Suprapubic skin (tissue), 4 donors: ENCODE results near the gene TPRG1.

ENCODE experiments used
- CTCF ChIP-seq, 2 donors: fragments of 200-600 bp in 1 of 2; fragments of 450-650 bp in 1 of 2; sonication (generic) in 1 of 2; IDR thresholded peaks; one replicate each; pipeline ENCODE4 v1.5.1; 2016 to 2019; ENCODE audit warnings: antibody characterized with exemption in 2 of 2, mild to moderate bottlenecking in 1 of 2, moderate library complexity in 1 of 2
- POLR2A ChIP-seq, 2 donors: fragments of 450-650 bp; IDR thresholded peaks; one replicate each; pipeline ENCODE4 v1.6.1; 2017; ENCODE audit warnings: antibody characterized with exemption in 2 of 2, mild to moderate bottlenecking in 2 of 2, moderate library complexity in 2 of 2
- POLR2AphosphoS5 ChIP-seq, 3 donors: sonication (generic); formaldehyde crosslinking; IDR thresholded peaks; one replicate each; pipeline ENCODE4 v1.6.1; 2017; ENCODE audit warnings: antibody characterized with exemption in 3 of 3

- TF ChIP-seq POLR2AphosphoS5 (IDR thresholded peaks at IDR 0.05) = no peak
- no peak for TF ChIP-seq CTCF (IDR thresholded peaks at IDR 0.05)
- TF ChIP-seq POLR2A (IDR thresholded peaks at IDR 0.05) = no peak
Measured at GRCh38 chr3:189289251-189289650, 117.5 kb downstream of the TPRG1 start.
